Measurements from ENCODE around the gene TMEFF1.

Gene TMEFF1

DNA sequence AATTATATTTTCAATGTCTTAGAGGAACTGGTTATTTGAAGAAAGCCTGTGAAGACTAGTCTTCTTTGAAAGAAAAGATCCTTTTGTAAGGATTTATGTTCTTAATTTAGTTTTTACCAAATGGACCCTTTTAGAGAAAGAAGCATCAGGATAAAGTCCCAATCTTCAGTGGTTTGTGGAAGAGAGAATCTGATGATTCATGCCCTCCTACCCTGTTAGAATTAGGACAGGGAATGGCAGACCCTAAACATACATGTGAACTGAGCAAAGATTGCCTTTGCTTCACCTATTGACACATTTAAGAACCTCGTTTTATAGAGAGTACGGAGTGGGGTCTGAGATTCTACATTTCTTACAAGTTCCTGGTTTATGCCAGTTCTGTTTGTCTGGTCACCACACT lies 20.1 kb upstream of the TMEFF1 start:
- H3K4me3 ChIP-seq (ENCODE audit: low read length): no peak overlapping the region
- no peaks in the 10 kb centered on the region for H3K27me3 ChIP-seq (ENCODE audit: control insufficient read depth, insufficient read depth, low read length)
- no peak overlapping the region for H3K4me2 ChIP-seq (ENCODE audit: low read length)
- H3K36me3 ChIP-seq (ENCODE audit: insufficient read depth, low read length): peaks cover 55% of the 10 kb centered on the region
- H3K4me1 ChIP-seq (ENCODE audit: control insufficient read depth, insufficient read depth, low read length): no peaks in the 10 kb centered on the region
- no peaks in the 10 kb centered on the region for H3K9me3 ChIP-seq (replicated peaks; ENCODE audit: low read length)
- no peak overlapping the region for H3K9ac ChIP-seq (ENCODE audit: low read depth, low read length)

DNA sequence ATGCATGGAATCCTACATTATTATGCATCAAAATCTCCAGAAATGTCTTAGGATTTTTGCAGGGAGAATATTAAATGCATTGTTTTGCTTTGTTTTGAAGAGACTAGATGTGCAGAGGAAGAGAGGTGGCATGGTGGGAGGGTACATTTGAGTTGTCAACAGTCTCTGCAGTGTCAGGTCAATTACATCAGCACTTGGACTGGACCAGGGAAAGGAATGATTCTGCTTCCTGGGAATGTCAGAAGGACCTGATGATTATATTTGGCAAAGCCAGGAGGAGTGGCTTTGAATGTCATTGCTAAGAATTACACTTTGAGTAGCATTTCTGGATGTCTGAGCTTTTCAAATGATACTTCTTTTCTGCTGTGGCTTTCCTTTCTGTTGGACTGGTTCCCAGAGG lies 17.5 kb upstream of the TMEFF1 start:
- no peaks in the 10 kb centered on the region for H3K4me1 ChIP-seq (ENCODE audit: control insufficient read depth, insufficient read depth, low read length)
- no peak overlapping the region for H3K4me3 ChIP-seq (ENCODE audit: low read length)
- no peak overlapping the region for H3K9ac ChIP-seq (ENCODE audit: low read depth, low read length)
- H3K36me3 ChIP-seq (ENCODE audit: insufficient read depth, low read length): peaks cover 35% of the 10 kb centered on the region
- no peaks in the 10 kb centered on the region for H3K27me3 ChIP-seq (ENCODE audit: control insufficient read depth, insufficient read depth, low read length)
- H3K9me3 ChIP-seq (replicated peaks; ENCODE audit: low read length): no peaks in the 10 kb centered on the region
- no peak overlapping the region for H3K4me2 ChIP-seq (ENCODE audit: low read length)

- no peaks in the 10 kb centered on the region for H3K9me3 ChIP-seq (replicated peaks; ENCODE audit: low read length)
- no peaks in the 10 kb centered on the region for H3K27me3 ChIP-seq (ENCODE audit: control insufficient read depth, insufficient read depth, low read length)
- H3K4me2 ChIP-seq (ENCODE audit: low read length): no peak overlapping the region
- H3K9ac ChIP-seq (ENCODE audit: low read depth, low read length): no peak overlapping the region
- no peaks in the 10 kb centered on the region for H3K4me1 ChIP-seq (ENCODE audit: control insufficient read depth, insufficient read depth, low read length)
- no peak overlapping the region for H3K4me3 ChIP-seq (ENCODE audit: low read length)
- peaks cover 18% of the 10 kb centered on the region for H3K36me3 ChIP-seq (ENCODE audit: insufficient read depth, low read length)
Measured at GRCh38 chr9:100457517-100457916, 15.4 kb upstream of the TMEFF1 start.

- Histone ChIP-seq H3K36me3 (ENCODE audit: insufficient read depth, low read length) (no peaks in the 10 kb centered on the region), H3K9me3 (replicated peaks; ENCODE audit: low read length) (no peaks in the 10 kb centered on the region), H3K27me3 (ENCODE audit: control insufficient read depth, insufficient read depth, low read length) (no peaks in the 10 kb centered on the region), H3K4me3 (ENCODE audit: low read length) (no peak overlapping the region), H3K4me1 (ENCODE audit: control insufficient read depth, insufficient read depth, low read length) (no peaks in the 10 kb centered on the region), H3K9ac (ENCODE audit: low read depth, low read length) (no peak overlapping the region), H3K4me2 (ENCODE audit: low read length) (no peak overlapping the region)
Measured at GRCh38 chr9:100459963-100460362, 13.0 kb upstream of the TMEFF1 start.

DNA sequence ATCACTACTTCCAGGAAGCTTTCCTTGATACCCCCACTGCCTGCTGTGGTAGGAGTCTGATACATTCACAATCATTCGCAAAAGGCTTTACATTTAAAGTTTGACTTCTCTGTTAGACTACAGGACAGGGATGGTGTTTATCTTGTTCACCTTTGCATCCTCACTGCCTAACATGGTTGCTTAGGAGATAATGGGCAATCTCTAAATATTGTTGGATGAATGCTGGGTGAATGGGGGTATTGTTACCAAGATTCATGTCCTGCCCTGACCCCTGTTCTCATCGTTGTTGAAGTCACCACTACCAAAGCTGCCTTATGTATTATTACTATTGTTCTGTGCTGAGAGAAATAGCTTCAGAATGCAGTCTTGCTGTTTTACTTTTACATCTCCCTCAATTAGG lies 7.7 kb upstream of the TMEFF1 start:
- no peaks in the 10 kb centered on the region for H3K4me1 ChIP-seq (ENCODE audit: control insufficient read depth, insufficient read depth, low read length)
- no peaks in the 10 kb centered on the region for H3K36me3 ChIP-seq (ENCODE audit: insufficient read depth, low read length)
- H3K9ac ChIP-seq (ENCODE audit: low read depth, low read length): no peak overlapping the region
- H3K9me3 ChIP-seq (replicated peaks; ENCODE audit: low read length): no peaks in the 10 kb centered on the region
- H3K4me2 ChIP-seq (ENCODE audit: low read length): no peak overlapping the region
- H3K27me3 ChIP-seq (ENCODE audit: control insufficient read depth, insufficient read depth, low read length): no peaks in the 10 kb centered on the region
- no peak overlapping the region for H3K4me3 ChIP-seq (ENCODE audit: low read length)

DNA sequence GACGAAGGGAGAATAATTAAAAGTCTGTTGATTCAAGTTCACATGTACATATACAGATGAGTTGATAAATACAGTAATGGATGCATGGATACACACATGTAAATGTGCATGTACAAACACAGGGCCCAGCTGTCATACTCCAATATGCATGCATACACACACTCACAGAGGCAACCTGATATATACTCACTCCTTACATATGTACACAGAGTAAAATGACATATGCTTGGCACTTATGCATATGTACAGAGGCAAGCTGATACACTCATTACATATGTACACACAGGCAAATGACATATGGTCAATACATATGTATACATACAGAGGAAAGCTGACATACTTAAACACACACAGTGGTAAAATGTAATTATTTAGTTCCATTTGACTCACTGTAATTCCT lies 7.2 kb upstream of the TMEFF1 start:
- Histone ChIP-seq H3K9me3 (replicated peaks; ENCODE audit: low read length) (no peaks in the 10 kb centered on the region), H3K4me3 (ENCODE audit: low read length) (no peak overlapping the region), H3K4me1 (ENCODE audit: control insufficient read depth, insufficient read depth, low read length) (no peaks in the 10 kb centered on the region), H3K36me3 (ENCODE audit: insufficient read depth, low read length) (no peaks in the 10 kb centered on the region), H3K27me3 (ENCODE audit: control insufficient read depth, insufficient read depth, low read length) (no peaks in the 10 kb centered on the region), H3K4me2 (ENCODE audit: low read length) (no peak overlapping the region), H3K9ac (ENCODE audit: low read depth, low read length) (no peak overlapping the region)

DNA sequence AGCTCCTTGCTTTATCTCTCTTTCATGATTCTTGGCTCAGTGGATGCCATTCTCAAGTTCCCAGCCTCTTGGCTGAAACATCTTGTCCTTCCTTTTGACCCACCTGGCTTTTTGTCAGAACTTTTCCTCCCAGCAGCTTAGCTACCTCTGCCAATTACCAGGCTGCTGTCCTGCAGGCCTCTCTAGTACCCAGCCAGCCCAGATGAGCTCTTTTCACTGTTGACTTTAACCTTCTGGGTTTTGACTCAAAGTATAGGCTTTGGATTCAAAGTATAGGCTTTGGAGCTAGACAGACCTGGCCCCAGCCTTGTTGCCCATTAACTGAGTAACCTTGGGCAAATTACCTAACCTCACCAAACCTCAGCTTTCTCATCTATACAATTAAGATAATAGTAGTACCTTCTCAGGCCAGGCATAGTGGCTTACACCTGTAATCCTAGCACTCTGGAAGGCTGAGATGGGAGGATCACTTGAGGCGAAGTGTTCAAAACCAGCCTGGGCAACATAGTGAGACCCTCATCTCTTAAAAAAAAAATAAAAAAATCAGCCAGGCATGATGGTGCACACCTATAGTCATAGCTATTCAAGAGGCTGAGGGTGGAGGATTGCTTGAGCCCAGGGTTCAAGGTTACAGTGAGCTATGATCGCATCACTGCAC lies 6.6 kb upstream of the TMEFF1 start:
- Histone ChIP-seq H3K27me3 (ENCODE audit: control insufficient read depth, insufficient read depth, low read length) (no peaks in the 10 kb centered on the region), H3K4me3 (ENCODE audit: low read length) (no peak overlapping the region), H3K9me3 (replicated peaks; ENCODE audit: low read length) (no peaks in the 10 kb centered on the region), H3K4me2 (ENCODE audit: low read length) (no peak overlapping the region), H3K36me3 (ENCODE audit: insufficient read depth, low read length) (no peaks in the 10 kb centered on the region), H3K9ac (ENCODE audit: low read depth, low read length) (no peak overlapping the region), H3K4me1 (ENCODE audit: control insufficient read depth, insufficient read depth, low read length) (no peaks in the 10 kb centered on the region)

GRCh38 chr9:100466829-100467221 lies 6.1 kb upstream of the TMEFF1 start:
- Histone ChIP-seq H3K4me2 (ENCODE audit: low read length) (no peak overlapping the region), H3K4me1 (ENCODE audit: control insufficient read depth, insufficient read depth, low read length) (no peaks in the 10 kb centered on the region), H3K9me3 (replicated peaks; ENCODE audit: low read length) (no peaks in the 10 kb centered on the region), H3K4me3 (ENCODE audit: low read length) (no peak overlapping the region), H3K9ac (ENCODE audit: low read depth, low read length) (no peak overlapping the region), H3K27me3 (ENCODE audit: control insufficient read depth, insufficient read depth, low read length) (no peaks in the 10 kb centered on the region), H3K36me3 (ENCODE audit: insufficient read depth, low read length) (no peaks in the 10 kb centered on the region)

- H3K4me2 ChIP-seq (ENCODE audit: low read length): no peak overlapping the region
- no peak overlapping the region for H3K4me3 ChIP-seq (ENCODE audit: low read length)
- no peaks in the 10 kb centered on the region for H3K9me3 ChIP-seq (replicated peaks; ENCODE audit: low read length)
- no peak overlapping the region for H3K9ac ChIP-seq (ENCODE audit: low read depth, low read length)
- no peaks in the 10 kb centered on the region for H3K4me1 ChIP-seq (ENCODE audit: control insufficient read depth, insufficient read depth, low read length)
- no peaks in the 10 kb centered on the region for H3K27me3 ChIP-seq (ENCODE audit: control insufficient read depth, insufficient read depth, low read length)
- no peaks in the 10 kb centered on the region for H3K36me3 ChIP-seq (ENCODE audit: insufficient read depth, low read length)
Measured at GRCh38 chr9:100468041-100468440, 4.9 kb upstream of the TMEFF1 start.

DNA sequence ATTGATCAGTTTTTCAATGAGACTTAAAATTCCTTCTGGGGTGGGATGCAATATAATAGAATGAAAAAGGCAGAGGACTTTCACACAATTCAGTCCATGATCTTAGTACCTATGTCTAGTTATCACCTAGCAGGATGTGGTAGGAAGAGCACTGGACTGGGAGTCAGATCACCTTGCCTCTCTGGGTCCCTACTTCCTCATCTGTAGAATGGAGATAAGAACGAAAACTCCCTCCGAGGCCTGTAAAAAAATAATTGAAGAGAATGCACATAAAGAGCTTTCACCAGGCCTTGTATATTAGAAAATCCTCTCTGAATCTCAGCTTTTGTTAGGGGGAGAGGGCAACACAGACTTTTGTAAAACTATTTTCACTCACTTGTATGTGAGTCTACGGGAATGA lies 681 bp upstream of the TMEFF1 start:
- Histone ChIP-seq H3K27me3 (ENCODE audit: control insufficient read depth, insufficient read depth, low read length) (no peaks in the 10 kb centered on the region), H3K36me3 (ENCODE audit: insufficient read depth, low read length) (no peaks in the 10 kb centered on the region), H3K4me2 (ENCODE audit: low read length) (no peak overlapping the region), H3K4me1 (ENCODE audit: control insufficient read depth, insufficient read depth, low read length) (no peaks in the 10 kb centered on the region), H3K4me3 (ENCODE audit: low read length) (no peak overlapping the region), H3K9me3 (replicated peaks; ENCODE audit: low read length) (no peaks in the 10 kb centered on the region), H3K9ac (ENCODE audit: low read depth, low read length) (no peak overlapping the region)

DNA sequence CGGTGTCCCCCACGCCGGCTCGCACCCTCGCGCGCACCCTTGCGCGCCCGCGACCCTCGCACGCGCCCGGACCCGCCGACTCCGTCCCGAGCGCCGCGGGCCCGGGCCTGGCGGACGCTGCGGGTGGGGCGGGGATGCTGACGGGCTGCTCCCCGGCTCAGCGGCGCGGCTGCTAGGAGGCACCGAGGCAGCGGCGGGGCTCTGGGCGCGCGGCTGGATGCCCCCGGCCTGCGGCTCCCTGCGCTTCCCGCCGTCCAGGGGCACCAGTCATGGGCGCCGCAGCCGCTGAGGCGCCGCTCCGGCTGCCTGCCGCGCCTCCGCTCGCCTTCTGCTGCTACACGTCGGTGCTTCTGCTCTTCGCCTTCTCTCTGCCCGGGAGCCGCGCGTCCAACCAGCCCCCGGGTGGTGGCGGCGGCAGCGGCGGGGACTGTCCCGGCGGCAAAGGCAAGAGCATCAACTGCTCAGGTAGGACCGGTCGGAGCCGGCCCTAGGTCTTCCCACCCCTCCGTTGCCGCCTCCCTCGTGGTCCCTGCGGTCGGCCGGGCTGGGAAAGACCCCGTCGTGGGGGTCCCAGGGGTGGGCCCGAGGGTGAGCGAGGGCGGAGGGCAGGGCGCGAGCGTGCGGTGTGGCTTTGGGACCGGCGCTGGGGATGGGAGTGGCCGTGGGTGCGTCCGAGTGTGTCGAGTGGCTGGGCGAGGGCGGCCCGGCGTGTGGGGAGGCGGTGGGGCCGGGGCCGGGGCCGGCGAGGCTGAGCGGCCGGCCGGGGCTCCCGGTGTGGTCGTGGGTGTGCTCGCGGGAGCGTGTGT lies 530 bp downstream of the TMEFF1 start:
- H3K9ac ChIP-seq (ENCODE audit: low read depth, low read length): peak overlapping the region; percentile 74

More for the DNA sequence above, 530 bp downstream of the TMEFF1 start:
- H3K9me3 ChIP-seq (replicated peaks; ENCODE audit: low read length): no peaks in the 10 kb centered on the region
- H3K4me1 ChIP-seq (ENCODE audit: control insufficient read depth, insufficient read depth, low read length): no peaks in the 10 kb centered on the region
- H3K4me2 ChIP-seq (ENCODE audit: low read length): peak overlapping the region; percentile 98
- H3K27me3 ChIP-seq (ENCODE audit: control insufficient read depth, insufficient read depth, low read length): no peaks in the 10 kb centered on the region
- peak overlapping the region; percentile 87 for H3K4me3 ChIP-seq (ENCODE audit: low read length)
- no peaks in the 10 kb centered on the region for H3K36me3 ChIP-seq (ENCODE audit: insufficient read depth, low read length)

All from skeletal muscle satellite cell (primary cell).